Lower lobe of right lung (tissue), 2 donors: ENCODE results near the gene MXD1. TPM values are rescaled to one million over a fixed set of nuclear protein-coding genes. Genes with fewer than 3 reads are reported as not detected.
A peak's percentile ranks its signal among the peaks of the same experiment; 100 is the strongest.
"Not testable (repeated sequence)": the region's sequence is repeated elsewhere in the genome, so short reads cannot be mapped to it uniquely, and the experiment has no call there.

Experiments
- ATAC-seq, 2 donors: fragments of 200-7000 bp; cut with Tn5 transposase; one replicate each; pipeline ENCODE4 v1.9.1; 2020 to 2022; ENCODE audit warnings: mild to moderate bottlenecking in 2 of 2, moderate library complexity in 2 of 2
- DNase-seq: peaks from one replicate; pipeline ENCODE4 v3.0.0-alpha.2; 2020
- H3K27ac ChIP-seq: fragments of 200-600 bp; one replicate; pipeline ENCODE4 v1.8.0; 2022
- H3K27me3 ChIP-seq: fragments of 200-600 bp; one replicate; pipeline ENCODE4 v1.8.0; 2022; ENCODE audit warnings: low read depth
- H3K36me3 ChIP-seq: fragments of 200-600 bp; one replicate; pipeline ENCODE4 v1.8.0; 2022; ENCODE audit warnings: mild to moderate bottlenecking
- H3K4me1 ChIP-seq: fragments of 200-600 bp; one replicate; pipeline ENCODE4 v1.8.0; 2022
- H3K4me3 ChIP-seq: fragments of 200-600 bp; one replicate; pipeline ENCODE4 v1.8.0; 2022; ENCODE audit warnings: mild to moderate bottlenecking
- H3K9me3 ChIP-seq: fragments of 200-600 bp; one replicate; pipeline ENCODE4 v1.8.0; 2022
- intact Hi-C: fragments of 100-400 bp; cut with DNase I; formaldehyde crosslinking; loops from one replicate; pipeline ENCODE4 v1.11.0; 2022
- long read RNA-seq: library from polyadenylated mRNA; unstranded; transcript quantifications from one replicate; pipeline ENCODE4 v2.0.0, GENCODE V29; 2021
- total RNA-seq: library from RNA; stranded (reverse); fragmentation: NEBNext Ultra II Directional; extraction: Animal tissue kit (Norgen Biotek cat#: 25700); gene quantifications from one replicate; pipeline ENCODE4 v1.2.1, GENCODE V29; 2021
- TF ChIP-seq, protein P1 (sequence below): fragments of 200-600 bp; IDR thresholded peaks from one replicate; pipeline ENCODE4 v1.8.0; 2022; ENCODE audit warnings: antibody characterized with exemption, mild to moderate bottlenecking
- donor health status: DM: no; HTN: yes; CAD: no; lungs with severe emphysema.

The MXD1 gene, protein sequence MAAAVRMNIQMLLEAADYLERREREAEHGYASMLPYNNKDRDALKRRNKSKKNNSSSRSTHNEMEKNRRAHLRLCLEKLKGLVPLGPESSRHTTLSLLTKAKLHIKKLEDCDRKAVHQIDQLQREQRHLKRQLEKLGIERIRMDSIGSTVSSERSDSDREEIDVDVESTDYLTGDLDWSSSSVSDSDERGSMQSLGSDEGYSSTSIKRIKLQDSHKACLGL
- total RNA-seq: 33.8 TPM
- long read RNA-seq, full-length matches to known transcripts: 2 of 12 reads
- long read RNA-seq, partial matches to known transcripts: 2 of 12 reads
- long read RNA-seq, other reads (novel, unspliced or antisense): 8 of 12 reads

DNA sequence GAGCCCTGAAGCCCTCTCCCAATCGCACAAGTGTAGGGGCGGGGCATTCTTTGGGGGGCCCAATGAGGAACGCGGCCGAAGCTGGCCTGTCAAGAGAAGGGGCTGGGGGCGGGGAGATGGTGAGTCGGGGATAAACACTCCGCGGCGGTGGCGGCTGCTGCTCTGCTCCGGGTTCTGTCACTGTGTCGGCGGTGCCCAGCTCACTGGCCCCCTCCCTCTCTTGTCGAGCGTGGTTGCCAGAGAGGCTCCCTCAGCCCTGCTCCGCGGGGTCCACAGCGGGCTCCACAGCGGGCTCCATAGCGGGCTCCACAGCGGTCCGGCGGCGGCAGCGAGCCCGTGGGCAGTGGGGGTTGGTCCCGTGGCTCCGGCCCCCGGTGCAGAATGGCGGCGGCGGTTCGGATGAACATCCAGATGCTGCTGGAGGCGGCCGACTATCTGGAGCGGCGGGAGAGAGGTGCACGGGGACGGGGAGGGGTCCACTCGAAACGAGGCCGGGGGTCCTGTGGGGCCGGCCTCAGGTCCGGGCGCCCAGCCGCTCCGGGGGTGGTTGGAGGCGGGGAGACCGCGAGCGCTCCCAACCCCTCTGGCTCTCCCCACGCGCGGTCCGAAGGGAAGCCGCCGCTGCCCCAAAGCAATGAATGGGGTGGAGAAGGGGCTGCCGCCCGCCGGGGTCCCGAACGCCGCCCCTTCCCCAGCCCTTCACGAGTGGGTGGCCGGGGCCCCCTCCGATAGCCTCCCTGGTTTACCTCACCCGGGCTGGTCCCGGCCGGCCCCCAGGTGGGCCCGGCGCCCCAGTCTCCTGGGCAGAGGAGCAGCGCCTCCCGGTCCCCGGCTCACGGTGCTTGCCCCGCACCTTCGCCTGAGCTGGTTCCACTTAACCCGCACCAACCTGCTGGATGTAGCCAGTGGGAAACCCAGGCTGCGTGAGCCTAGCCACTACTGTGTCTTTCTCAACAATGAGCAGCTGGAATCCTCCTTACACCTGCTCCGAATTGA, at the start of gene MXD1:
Gene MXD1, plus strand, starts transcription at position 160 of the 996 bp plus-strand sequence. Its CDS starts 222 bp downstream, at position 382.
- Histone ChIP-seq H3K4me1 (peaks cover 35% of the 10 kb centered on the region), H3K9me3 (no peaks in the 10 kb centered on the region), H3K27me3 (no peaks in the 10 kb centered on the region), H3K36me3 (peaks cover 26% of the 10 kb centered on the region), H3K27ac (peak within 1 kb of the TSS; percentile 94), H3K4me3 (peak within 1 kb of the TSS; percentile 80)
- TF ChIP-seq, protein P1, sequence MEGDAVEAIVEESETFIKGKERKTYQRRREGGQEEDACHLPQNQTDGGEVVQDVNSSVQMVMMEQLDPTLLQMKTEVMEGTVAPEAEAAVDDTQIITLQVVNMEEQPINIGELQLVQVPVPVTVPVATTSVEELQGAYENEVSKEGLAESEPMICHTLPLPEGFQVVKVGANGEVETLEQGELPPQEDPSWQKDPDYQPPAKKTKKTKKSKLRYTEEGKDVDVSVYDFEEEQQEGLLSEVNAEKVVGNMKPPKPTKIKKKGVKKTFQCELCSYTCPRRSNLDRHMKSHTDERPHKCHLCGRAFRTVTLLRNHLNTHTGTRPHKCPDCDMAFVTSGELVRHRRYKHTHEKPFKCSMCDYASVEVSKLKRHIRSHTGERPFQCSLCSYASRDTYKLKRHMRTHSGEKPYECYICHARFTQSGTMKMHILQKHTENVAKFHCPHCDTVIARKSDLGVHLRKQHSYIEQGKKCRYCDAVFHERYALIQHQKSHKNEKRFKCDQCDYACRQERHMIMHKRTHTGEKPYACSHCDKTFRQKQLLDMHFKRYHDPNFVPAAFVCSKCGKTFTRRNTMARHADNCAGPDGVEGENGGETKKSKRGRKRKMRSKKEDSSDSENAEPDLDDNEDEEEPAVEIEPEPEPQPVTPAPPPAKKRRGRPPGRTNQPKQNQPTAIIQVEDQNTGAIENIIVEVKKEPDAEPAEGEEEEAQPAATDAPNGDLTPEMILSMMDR: no peak
- DNase-seq (peak; percentile 59), ATAC-seq (peak; percentile 0)
- intact Hi-C loops: loop anchor here (10.0 kb wide), 1 partner anchor 230 kb away; no protein-coding TSS in a partner anchor

DNA sequence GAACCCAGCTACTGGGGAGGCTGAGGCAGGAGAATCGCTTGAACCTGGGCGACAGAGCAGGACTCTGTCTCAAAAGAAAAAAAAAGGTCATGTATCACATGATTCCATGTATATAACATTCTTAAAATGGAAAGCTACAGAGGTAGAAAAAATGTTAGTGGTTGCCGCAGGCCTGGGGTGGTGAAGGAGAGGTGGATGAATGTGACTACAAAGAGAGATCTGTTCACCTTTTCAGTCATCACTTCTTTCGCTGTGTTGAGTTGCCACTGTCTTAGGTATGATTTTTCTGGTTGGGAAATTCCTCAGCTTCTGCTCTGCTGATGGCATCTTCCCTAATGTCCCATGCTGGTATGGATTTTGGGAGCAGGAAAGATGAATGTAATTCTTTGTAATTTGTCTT, 26.5 kb upstream of the MXD1 start:
- Histone ChIP-seq H3K36me3 (no peaks in the 10 kb centered on the region), H3K4me1 (no peaks in the 10 kb centered on the region), H3K9me3 (no peaks in the 10 kb centered on the region), H3K27ac (no peak overlapping the region), H3K4me3 (no peak overlapping the region), H3K27me3 (no peaks in the 10 kb centered on the region)
- ATAC-seq (no peak), DNase-seq (no peak)
- TF ChIP-seq, protein P1: no peak
- intact Hi-C loops: no loop called here

DNA sequence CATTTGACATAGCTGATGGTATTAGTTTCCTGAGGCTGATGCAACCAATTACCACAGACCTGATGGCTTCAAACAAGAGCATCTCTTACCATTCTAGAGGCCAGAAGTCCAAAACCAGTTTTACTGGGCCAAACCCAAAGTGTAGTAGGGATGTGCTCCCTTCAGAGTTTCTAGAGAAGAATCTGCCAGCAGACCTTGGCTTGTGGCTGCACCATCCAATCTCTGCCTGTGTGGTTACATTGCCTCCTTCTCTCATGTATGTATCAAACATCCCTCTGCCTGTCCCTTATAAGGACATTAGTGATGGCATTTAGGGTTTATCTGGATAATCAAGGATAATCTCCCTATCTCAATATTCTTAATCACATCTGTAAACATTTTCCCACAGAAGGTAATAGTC, 25.6 kb upstream of the MXD1 start:
- Histone ChIP-seq H3K36me3 (no peaks in the 10 kb centered on the region), H3K9me3 (no peaks in the 10 kb centered on the region), H3K4me1 (no peaks in the 10 kb centered on the region), H3K4me3 (no peak overlapping the region), H3K27ac (no peak overlapping the region), H3K27me3 (no peaks in the 10 kb centered on the region)
- ATAC-seq (no peak), DNase-seq (no peak)
- TF ChIP-seq, protein P1: no peak
- intact Hi-C loops: no loop called here

DNA sequence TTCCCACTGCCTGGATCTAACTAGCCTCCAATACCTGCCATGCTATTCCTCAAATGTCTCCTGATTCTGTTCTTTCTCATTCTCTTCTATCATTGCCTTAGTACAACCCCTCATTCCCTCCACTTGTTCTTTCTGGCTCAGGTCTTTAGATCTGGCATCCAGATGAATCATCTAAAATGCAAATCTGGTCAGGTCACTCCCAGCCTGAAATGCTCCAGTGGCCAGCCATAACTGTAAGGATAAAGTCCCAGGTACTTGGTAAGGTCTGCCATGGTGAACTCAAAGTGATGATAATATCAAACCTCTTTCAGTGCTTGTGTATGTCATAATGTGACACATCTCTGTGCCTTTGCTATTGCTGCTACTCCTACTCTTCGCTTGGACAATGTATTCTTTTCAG, 24.0 kb upstream of the MXD1 start:
- ATAC-seq (no peak), DNase-seq (no peak)
- H3K36me3 ChIP-seq: peaks cover 8% of the 10 kb centered on the region
- intact Hi-C loops: no loop called here
- TF ChIP-seq, protein P1: no peak
- no peak overlapping the region for H3K27ac ChIP-seq
- peaks cover 16% of the 10 kb centered on the region for H3K4me1 ChIP-seq
- no peaks in the 10 kb centered on the region for H3K27me3 ChIP-seq
- no peaks in the 10 kb centered on the region for H3K9me3 ChIP-seq
- H3K4me3 ChIP-seq: no peak overlapping the region

DNA sequence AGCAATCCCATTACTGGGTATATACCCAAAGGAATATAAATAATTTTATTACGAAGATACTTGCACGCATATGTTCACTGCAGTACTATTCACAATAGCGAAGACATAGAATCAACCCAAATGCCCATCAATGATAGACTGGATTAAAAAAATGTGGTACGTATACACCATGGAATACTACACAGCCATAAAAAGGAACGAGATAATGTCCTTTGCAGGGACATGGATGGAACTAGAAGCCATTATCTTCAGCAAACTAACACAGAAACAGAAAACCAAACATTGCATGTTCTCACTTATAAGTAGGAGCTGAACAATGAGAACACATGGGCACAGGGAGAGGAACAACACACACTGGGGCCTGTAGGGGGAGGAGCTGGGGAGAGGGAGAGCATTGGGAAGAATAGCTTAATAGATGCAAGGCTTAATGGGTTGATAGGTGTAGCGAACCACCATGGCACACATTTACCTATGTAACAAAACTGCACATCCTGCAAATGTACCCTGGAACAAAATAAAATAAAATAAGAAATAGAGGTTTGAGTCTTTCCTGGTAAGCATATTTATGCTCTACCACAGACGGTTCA, 22.0 kb upstream of the MXD1 start:
- H3K27me3 ChIP-seq, H3K9me3 ChIP-seq, DNase-seq, intact Hi-C loops, ATAC-seq: not testable (repeated sequence)
- peaks cover 28% of the 10 kb centered on the region for H3K36me3 ChIP-seq
- peak overlapping the region; percentile 78 for H3K4me3 ChIP-seq
- peak overlapping the region; percentile 80 for H3K27ac ChIP-seq
- peaks cover 24% of the 10 kb centered on the region for H3K4me1 ChIP-seq
